Trophoblast cell (in vitro differentiated cells and primary cell): Measurements from ENCODE around the gene PIM3.

Experiments used
- DNase-seq, 2 donors: peaks; one replicate each; pipeline ENCODE4 v3.0.0-alpha.2; 2016
- H2AFZ ChIP-seq: 2 replicates; pipeline ENCODE4 v1.6.1; 2013; ENCODE audit warnings: low read length, moderate library complexity, mild to moderate bottlenecking; ENCODE audit not compliant: insufficient read depth, poor library complexity
- H2AK5ac ChIP-seq: 2 replicates; pipeline ENCODE4 v1.6.1; 2013; ENCODE audit warnings: mild to moderate bottlenecking, low read length
- H2BK120ac ChIP-seq: 2 replicates; pipeline ENCODE4 v1.6.1; 2013; ENCODE audit warnings: low read length, mild to moderate bottlenecking, moderate library complexity; ENCODE audit not compliant: insufficient read depth, poor library complexity
- H2BK12ac ChIP-seq: 2 replicates; pipeline ENCODE4 v1.6.1; 2013; ENCODE audit warnings: mild to moderate bottlenecking, low read length, moderate library complexity
- H2BK5ac ChIP-seq: 2 replicates; pipeline ENCODE4 v1.6.1; 2013; ENCODE audit warnings: low read length, low read depth, moderate library complexity, mild to moderate bottlenecking; ENCODE audit not compliant: poor library complexity
- H3K14ac ChIP-seq: 2 replicates; pipeline ENCODE4 v1.6.1; 2013; ENCODE audit warnings: mild to moderate bottlenecking, low read length
- H3K18ac ChIP-seq: 2 replicates; pipeline ENCODE4 v1.6.1; 2013; ENCODE audit warnings: mild to moderate bottlenecking, low read length
- H3K23ac ChIP-seq: 2 replicates; pipeline ENCODE4 v1.6.1; 2013; ENCODE audit warnings: low read length
- H3K27ac ChIP-seq: 2 replicates; pipeline ENCODE4 v1.5.1; 2013; ENCODE audit warnings: low read depth, mild to moderate bottlenecking, inconsistent platforms, low read length, moderate library complexity
- H3K27me3 ChIP-seq: 2 replicates; pipeline ENCODE4 v1.6.1; 2013; ENCODE audit warnings: inconsistent platforms, mild to moderate bottlenecking, low read length, moderate library complexity; ENCODE audit not compliant: insufficient read depth
- H3K36me3 ChIP-seq, 2 experiments: 1 replicate in 1 of 2; 2 replicates in 1 of 2; pipeline ENCODE4 v1.6.1; 2013; ENCODE audit warnings: low read length in 2 of 2, mild to moderate bottlenecking in 2 of 2, moderate library complexity in 1 of 2; ENCODE audit not compliant: insufficient read depth in 2 of 2, control insufficient read depth in 1 of 2
- H3K4ac ChIP-seq: 2 replicates; pipeline ENCODE4 v1.6.1; 2013; ENCODE audit warnings: low read depth, mild to moderate bottlenecking, low read length, moderate library complexity
- H3K4me1 ChIP-seq, 2 experiments: 1 replicate in 1 of 2; 2 replicates in 1 of 2; pipeline ENCODE4 v1.6.1; 2013; ENCODE audit warnings: low read length in 2 of 2, mild to moderate bottlenecking in 2 of 2, moderate library complexity in 1 of 2; ENCODE audit not compliant: insufficient read depth in 2 of 2, control insufficient read depth in 1 of 2
- H3K4me2 ChIP-seq: 2 replicates; pipeline ENCODE4 v1.6.1; 2013; ENCODE audit warnings: inconsistent platforms, mild to moderate bottlenecking, low read length, moderate library complexity
- H3K4me3 ChIP-seq: 2 replicates; pipeline ENCODE4 v1.5.1; 2013; ENCODE audit warnings: mild to moderate bottlenecking, low read depth, low read length, inconsistent platforms
- H3K79me1 ChIP-seq: one replicate; pipeline ENCODE4 v1.6.1; 2013; ENCODE audit warnings: low read length
- H3K79me2 ChIP-seq: 2 replicates; pipeline ENCODE4 v1.6.1; 2013; ENCODE audit warnings: low read length, mild to moderate bottlenecking; ENCODE audit not compliant: control insufficient read depth, insufficient read depth, poor library complexity
- H3K9ac ChIP-seq: 2 replicates; pipeline ENCODE4 v1.6.1; 2013; ENCODE audit warnings: mild to moderate bottlenecking, low read length
- H3K9me3 ChIP-seq: 2 replicates; pipeline ENCODE4 v1.6.1; 2013; ENCODE audit warnings: low read depth, mild to moderate bottlenecking, control low read depth, inconsistent platforms, low read length; ENCODE audit not compliant: insufficient read depth
- H4K12ac ChIP-seq: 2 replicates; pipeline ENCODE4 v1.6.1; 2013; ENCODE audit warnings: low read depth, mild to moderate bottlenecking, low read length, moderate library complexity
- H4K8ac ChIP-seq: 2 replicates; pipeline ENCODE4 v1.6.1; 2013; ENCODE audit warnings: low read depth, mild to moderate bottlenecking, low read length, moderate library complexity
- H4K91ac ChIP-seq: one replicate; pipeline ENCODE4 v1.6.1; 2013; ENCODE audit warnings: low read depth, mild to moderate bottlenecking, low read length, moderate library complexity
- WGBS: extraction: QIAGEN DNeasy Blood & Tissue Kit; methylation state at CpG from one replicate; pipeline ENCODE4 v1.1.7; 2013; ENCODE audit warnings: missing lambda C conversion rate; ENCODE audit not compliant: insufficient read length, insufficient coverage; ENCODE audit errors: extremely low coverage; 5-methylcytosine and 5-hydroxymethylcytosine counted together

PIM3 gene

DNA sequence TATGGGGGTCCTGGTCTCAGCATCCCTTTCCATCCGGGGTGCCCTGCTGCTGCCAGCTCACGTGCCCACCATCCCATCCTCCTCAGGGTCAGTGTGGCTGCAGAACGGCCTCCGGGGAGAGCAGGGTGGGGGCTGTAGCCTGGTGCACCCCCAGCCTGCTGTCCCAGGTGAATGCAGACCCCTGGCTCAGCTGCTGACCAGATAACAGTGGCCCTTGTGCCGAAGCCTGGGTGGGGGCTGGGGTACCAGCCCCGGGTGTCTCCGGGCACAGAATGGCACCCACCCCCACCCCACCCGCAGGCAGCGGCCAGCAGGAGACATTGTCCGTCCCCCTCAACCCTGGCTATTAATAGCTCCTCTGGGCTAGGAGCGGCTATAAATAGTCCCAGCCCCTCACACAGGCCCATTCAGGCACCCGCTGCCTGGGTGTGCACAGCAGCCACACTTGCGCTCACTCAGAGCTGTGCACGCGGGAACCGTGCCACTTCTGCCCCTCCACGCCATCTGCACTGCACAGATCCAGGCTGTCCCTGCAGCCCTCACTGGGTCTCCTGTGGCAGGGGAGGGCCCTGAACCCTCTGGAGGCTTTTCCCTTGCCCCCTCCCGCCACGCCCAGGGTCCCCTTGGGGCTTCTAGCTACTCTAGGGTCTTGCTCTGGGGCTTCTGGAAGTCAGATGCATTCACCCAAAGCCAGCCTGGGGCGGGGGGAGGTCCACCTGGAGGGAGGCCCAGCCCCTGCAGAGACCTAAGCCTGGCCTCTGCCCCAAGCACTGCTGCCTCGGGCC is 23.4 kb upstream of the PIM3 start:
- peak overlapping the region; percentile 71 for H4K91ac ChIP-seq
- no peak overlapping the region for H3K4me2 ChIP-seq
- no peak overlapping the region for H3K4ac ChIP-seq
- DNase-seq, result no peak
- no peak overlapping the region for H3K23ac ChIP-seq
- H3K4me3 ChIP-seq, result no peak overlapping the region
- H3K9me3 ChIP-seq, result no peaks in the 10 kb centered on the region
- peaks cover 7 to 14% of the 10 kb centered on the region in 2 experiments for H3K4me1 ChIP-seq
- H2AFZ ChIP-seq, result no peak overlapping the region
- H4K8ac ChIP-seq, result no peak overlapping the region
- H3K27ac ChIP-seq, result no peak overlapping the region
- H3K27me3 ChIP-seq, result no peaks in the 10 kb centered on the region
- no peak overlapping the region for H3K14ac ChIP-seq
- no peak overlapping the region for H2BK120ac ChIP-seq
- no CpG with 5 or more reads among the region's 21 CpGs for WGBS
- H3K18ac ChIP-seq, result no peak overlapping the region
- peak overlapping the region; percentile 60 for H2AK5ac ChIP-seq
- no peaks in the 10 kb centered on the region for H3K79me2 ChIP-seq
- H2BK5ac ChIP-seq, result no peak overlapping the region
- H3K9ac ChIP-seq, result no peak overlapping the region
- peaks cover 8% of the 10 kb centered on the region for H3K79me1 ChIP-seq
- no peaks in the 10 kb centered on the region for H3K36me3 ChIP-seq
- H2BK12ac ChIP-seq, result peak overlapping the region; percentile 70
- H4K12ac ChIP-seq, result no peak overlapping the region

DNA sequence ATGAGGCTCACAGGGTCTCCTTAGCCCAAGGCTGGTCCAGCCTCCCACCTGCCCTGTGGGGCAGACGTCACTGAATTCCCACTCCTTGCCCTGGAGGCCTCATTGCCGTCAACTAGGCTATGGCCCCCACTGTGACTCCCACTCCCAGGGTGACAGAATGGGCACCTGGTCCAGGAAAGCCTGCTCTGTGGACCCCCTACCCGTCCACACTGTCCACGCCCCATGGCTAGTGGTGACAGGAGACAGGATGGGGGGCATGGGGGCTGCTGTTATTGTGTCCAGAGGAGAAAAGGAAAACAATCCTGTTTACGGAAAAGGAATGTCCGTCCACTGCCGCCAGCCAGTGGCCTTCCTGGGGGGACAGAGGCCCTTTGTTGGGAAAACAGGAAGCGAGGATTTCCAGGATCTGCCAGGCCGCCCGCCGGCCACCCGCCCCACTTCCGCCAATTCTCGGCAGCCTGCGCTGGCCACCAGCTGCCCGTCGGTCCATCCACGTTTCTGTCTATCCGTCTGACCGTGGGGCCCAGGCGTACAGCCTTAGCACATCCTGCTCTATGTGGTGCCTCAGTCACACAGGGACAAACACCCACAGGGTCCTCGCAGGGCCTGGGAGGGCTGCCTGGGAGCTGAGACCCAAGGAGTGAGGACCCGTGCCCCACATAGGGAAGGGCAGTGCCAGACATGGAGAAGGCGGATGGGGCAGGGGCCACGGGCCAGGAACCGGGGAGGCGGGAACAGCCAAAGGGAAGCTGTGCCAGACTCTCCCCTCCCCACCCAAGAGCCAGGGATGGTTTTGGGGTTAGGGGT is 22.6 kb upstream of the PIM3 start:
- H3K4me3 ChIP-seq, result no peak overlapping the region
- no CpG with 5 or more reads among the region's 27 CpGs for WGBS
- H4K12ac ChIP-seq, result no peak overlapping the region
- no peak overlapping the region for H3K18ac ChIP-seq
- H3K4me2 ChIP-seq, result no peak overlapping the region
- H3K79me1 ChIP-seq, result peaks cover 10% of the 10 kb centered on the region
- H2AK5ac ChIP-seq, result no peak overlapping the region
- H2BK5ac ChIP-seq, result peak overlapping the region; percentile 7
- peak overlapping the region; percentile 8 for H3K14ac ChIP-seq
- no peak overlapping the region for H2BK12ac ChIP-seq
- H3K27me3 ChIP-seq, result no peaks in the 10 kb centered on the region
- H3K23ac ChIP-seq, result no peak overlapping the region
- H3K9me3 ChIP-seq, result no peaks in the 10 kb centered on the region
- DNase-seq, result peak in 1 of 2 donors; percentile 16
- H3K27ac ChIP-seq, result no peak overlapping the region
- no peaks in the 10 kb centered on the region for H3K36me3 ChIP-seq
- peak overlapping the region; percentile 7 for H4K8ac ChIP-seq
- H2BK120ac ChIP-seq, result peak overlapping the region; percentile 54
- H3K79me2 ChIP-seq, result peaks cover 2% of the 10 kb centered on the region
- H2AFZ ChIP-seq, result no peak overlapping the region
- no peak overlapping the region for H3K4ac ChIP-seq
- H3K4me1 ChIP-seq, result peaks cover 10 to 17% of the 10 kb centered on the region in 2 experiments
- H3K9ac ChIP-seq, result no peak overlapping the region
- peak overlapping the region; percentile 37 for H4K91ac ChIP-seq

DNA sequence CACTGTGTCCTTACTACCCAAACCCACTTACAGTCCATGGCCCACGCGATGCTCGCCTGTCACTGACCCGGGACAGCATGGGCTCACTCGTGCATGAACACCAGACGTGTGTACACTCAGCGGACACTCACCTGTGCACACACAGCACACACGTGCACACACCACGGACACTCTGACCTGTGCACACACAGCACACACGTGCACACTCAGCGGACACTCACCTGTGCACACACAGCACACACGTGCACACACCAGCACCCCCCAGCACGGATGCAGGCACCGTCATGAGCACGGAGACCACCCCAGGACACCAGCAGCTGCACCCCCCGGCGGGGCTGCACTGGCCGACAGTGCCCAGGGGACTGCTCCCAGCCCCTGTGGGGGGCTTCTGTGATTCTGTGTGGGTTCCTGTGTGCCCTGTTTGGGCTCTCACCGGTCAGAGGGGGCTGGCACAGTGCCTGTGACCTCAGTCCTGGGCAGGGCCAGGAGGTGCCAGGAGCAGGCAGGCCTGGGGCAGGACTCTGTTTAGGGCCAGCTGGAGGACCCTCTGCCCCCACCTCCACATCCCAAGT is 21.9 kb upstream of the PIM3 start:
- WGBS, result no CpG with 5 or more reads among the region's 19 CpGs
- Histone ChIP-seq H4K8ac (no peak overlapping the region), H2AFZ (no peak overlapping the region), H2BK120ac (no peak overlapping the region), H3K4me2 (no peak overlapping the region), H2AK5ac (peak overlapping the region; percentile 50), H3K4me1 (peaks cover 15 to 18% of the 10 kb centered on the region in 2 experiments), H3K4ac (no peak overlapping the region), H4K12ac (no peak overlapping the region), H3K14ac (no peak overlapping the region), H3K36me3 (no peaks in the 10 kb centered on the region), H3K9ac (no peak overlapping the region), H3K79me2 (peaks cover 3% of the 10 kb centered on the region), H3K79me1 (peaks cover 13% of the 10 kb centered on the region), H4K91ac (peak overlapping the region; percentile 52), H2BK5ac (no peak overlapping the region), H2BK12ac (no peak overlapping the region), H3K27me3 (no peaks in the 10 kb centered on the region), H3K18ac (no peak overlapping the region), H3K23ac (no peak overlapping the region), H3K27ac (no peak overlapping the region), H3K9me3 (no peaks in the 10 kb centered on the region), H3K4me3 (no peak overlapping the region)
- no peak for DNase-seq

DNA sequence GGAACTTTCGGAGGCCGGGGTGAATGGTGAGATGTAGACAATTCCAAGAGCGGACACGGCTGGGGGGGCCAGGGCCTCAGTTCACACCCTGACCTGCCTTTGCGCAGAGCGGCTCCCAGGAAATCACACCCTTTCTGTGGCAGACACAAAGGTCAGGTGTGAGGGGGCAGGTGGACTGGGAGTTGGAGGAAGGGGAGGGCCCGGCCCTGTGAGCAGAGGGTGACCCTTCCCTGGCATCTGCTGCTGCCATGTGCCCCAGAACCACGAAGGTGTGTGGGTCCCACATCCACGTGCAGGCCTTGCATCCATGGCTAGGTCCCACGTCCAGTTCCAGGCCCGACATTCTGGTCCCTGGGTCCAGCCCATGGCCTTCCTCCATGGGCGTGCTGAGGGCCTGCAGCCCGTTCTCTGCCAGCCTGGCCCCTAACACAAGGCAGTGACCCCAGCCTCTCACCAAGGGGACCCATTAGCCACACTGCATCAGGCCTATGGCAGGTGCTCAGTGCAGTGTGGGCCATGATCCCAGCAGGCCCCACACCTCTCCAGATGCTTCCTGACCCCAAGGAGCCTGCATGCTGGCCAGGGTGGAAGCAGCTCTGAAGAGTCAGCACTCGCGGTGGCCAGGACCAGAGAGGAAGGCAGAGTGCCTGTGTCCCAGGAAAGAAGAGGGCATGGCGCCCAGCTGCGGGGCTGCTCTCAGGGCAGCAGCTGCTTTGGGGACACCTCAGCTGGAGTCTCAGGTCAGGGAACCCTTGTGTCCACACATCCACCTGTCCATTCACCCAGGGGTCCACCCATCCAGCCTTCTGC is 18.9 kb upstream of the PIM3 start:
- Histone ChIP-seq H3K79me2 (peaks cover 3% of the 10 kb centered on the region), H3K14ac (no peak overlapping the region), H3K27ac (no peak overlapping the region), H2BK120ac (no peak overlapping the region), H2AFZ (no peak overlapping the region), H4K12ac (no peak overlapping the region), H3K79me1 (peaks cover 24% of the 10 kb centered on the region), H3K4ac (no peak overlapping the region), H3K4me1 (peaks cover 19 to 22% of the 10 kb centered on the region in 2 experiments), H4K91ac (no peak overlapping the region), H3K9ac (no peak overlapping the region), H2AK5ac (peak overlapping the region; percentile 15), H3K18ac (no peak overlapping the region), H4K8ac (no peak overlapping the region), H3K36me3 (no peaks in the 10 kb centered on the region), H3K4me2 (no peak overlapping the region), H2BK5ac (no peak overlapping the region), H3K4me3 (no peak overlapping the region), H2BK12ac (no peak overlapping the region), H3K9me3 (no peaks in the 10 kb centered on the region), H3K23ac (no peak overlapping the region), H3K27me3 (no peaks in the 10 kb centered on the region)
- DNase-seq, result no peak
- no CpG with 5 or more reads among the region's 17 CpGs for WGBS
